WTC11 (cell line): Measurements from ENCODE around the gene FBXO42.

Experiments
- AFF4 ChIP-seq: sonication (generic); formaldehyde crosslinking; IDR thresholded peaks from 2 replicates; pipeline ENCODE4 v1.8.1; 2023; ENCODE audit warnings: mild to moderate bottlenecking, missing genetic modification reagents, borderline replicate concordance
- CREB1 ChIP-seq: sonication (generic); formaldehyde crosslinking; IDR thresholded peaks from 2 replicates; pipeline ENCODE4 v1.8.0; 2023; ENCODE audit warnings: mild to moderate bottlenecking, missing genetic modification reagents
- CTCF ChIP-seq: fragments of 200-600 bp; IDR thresholded peaks from 2 replicates; pipeline ENCODE4 v1.8.0; 2022; ENCODE audit warnings: antibody characterized with exemption
- FOXK1 ChIP-seq: sonication (generic); formaldehyde crosslinking; IDR thresholded peaks from 2 replicates; pipeline ENCODE4 v1.8.0; 2022; ENCODE audit warnings: mild to moderate bottlenecking, moderate library complexity, missing genetic modification reagents
- PREB ChIP-seq: sonication (generic); formaldehyde crosslinking; IDR thresholded peaks from 2 replicates; pipeline ENCODE4 v1.8.1; 2022; ENCODE audit warnings: mild to moderate bottlenecking, missing genetic modification reagents, moderate library complexity, borderline replicate concordance
- RELA ChIP-seq: sonication (generic); formaldehyde crosslinking; IDR thresholded peaks from 2 replicates; pipeline ENCODE4 v1.8.1; 2022; ENCODE audit warnings: missing genetic modification reagents, mild to moderate bottlenecking, borderline replicate concordance
- ZNF121 ChIP-seq: sonication (generic); formaldehyde crosslinking; IDR thresholded peaks from 2 replicates; pipeline ENCODE4 v1.8.0; 2023; ENCODE audit warnings: missing genetic modification reagents

- TF ChIP-seq RELA (CRISPR knock-in tag): no peak
- no peak for TF ChIP-seq AFF4 (CRISPR knock-in tag)
- no peak for TF ChIP-seq CREB1
- no peak for TF ChIP-seq ZNF121 (CRISPR knock-in tag)
- TF ChIP-seq PREB (CRISPR knock-in tag): no peak
- TF ChIP-seq CTCF: no peak
- TF ChIP-seq FOXK1 (CRISPR knock-in tag): no peak
Observed at GRCh38 chr1:16352842-16353535, 709 bp upstream of the FBXO42 start.
